Lower leg skin (tissue), 4 donors: ENCODE measurements around the gene RPL26. TPM values are rescaled to one million over a fixed set of nuclear protein-coding genes. Genes with fewer than 3 reads are reported as not detected.
A peak's percentile ranks its signal among the peaks of the same experiment; 100 is the strongest.

Experiments used
- DNase-seq, 2 donors: peaks; one replicate each; pipeline ENCODE4 v3.0.0-alpha.2; 2019; ENCODE audit warnings: low spot score in 2 of 2
- H3K4me3 ChIP-seq: fragments of 200-600 bp; sonication (generic); 2 replicates; pipeline ENCODE4 v1.5.1; 2017; ENCODE audit warnings: mild to moderate bottlenecking, low read depth; ENCODE audit not compliant: poor library complexity, severe bottlenecking
- CTCF ChIP-seq, 3 donors: fragments of 450-650 bp; IDR thresholded peaks; one replicate each; pipeline ENCODE4 v1.5.1; 2016; ENCODE audit warnings: antibody characterized with exemption in 3 of 3, mild to moderate bottlenecking in 3 of 3, moderate library complexity in 2 of 3
- POLR2A ChIP-seq, 2 donors: fragments of 450-650 bp; IDR thresholded peaks; one replicate each; pipeline ENCODE4 v1.6.1; 2016 to 2017; ENCODE audit warnings: antibody characterized with exemption in 2 of 2, mild to moderate bottlenecking in 1 of 2, moderate library complexity in 1 of 2
- WGBS, 2 donors: methylation state at CpG; one replicate each; pipeline ENCODE4 v1.1.5; 2018; 5-methylcytosine and 5-hydroxymethylcytosine counted together
- intact Hi-C: fragments of 100-400 bp; cut with DNase I; formaldehyde crosslinking; loops from one replicate; pipeline ENCODE4 v1.15.0; 2023; ENCODE audit warnings: low total_unique reads
- total RNA-seq, 4 donors: library from RNA; depleted of rRNA; stranded (reverse); fragments of >200 nt; gene quantifications; one replicate each; pipeline ENCODE4 v1.1.0, GENCODE V29; 2016

Gene RPL26
- total RNA-seq, 4 donors from 2014 or later, result 3,126 to 5,795 (median 3,707) TPM

GRCh38 chr17:8420041-8420934, 37.3 kb upstream of the RPL26 start:
- intact Hi-C loops, result no loop called here
- DNase-seq, result no peak
- 50 to 58% methylated on average over 5 of the region's 5 CpGs for WGBS, 2 donors
- TF ChIP-seq POLR2A (IDR thresholded peaks at IDR 0.05), result no peak
- TF ChIP-seq CTCF (IDR thresholded peaks at IDR 0.05), result peak in 1 of 3 donors; percentile 41
- H3K4me3 ChIP-seq, result no peak overlapping the region

GRCh38 chr17:8419305-8419704, 36.3 kb upstream of the RPL26 start:
- no peak overlapping the region for H3K4me3 ChIP-seq
- no peak for TF ChIP-seq POLR2A (IDR thresholded peaks at IDR 0.05)
- TF ChIP-seq CTCF (IDR thresholded peaks at IDR 0.05), result no peak
- DNase-seq, result no peak
- intact Hi-C loops, result loop anchor here (10.0 kb wide), 1 partner anchor 325 kb away; the partner anchor contains the start of gene CCDC42
- WGBS, 2 donors, result 64 to 67% methylated on average over 1 of the region's 1 CpG

GRCh38 chr17:8418471-8418870, 35.5 kb upstream of the RPL26 start:
- H3K4me3 ChIP-seq, result no peak overlapping the region
- no peak for DNase-seq
- intact Hi-C loops, result loop anchor here (10.0 kb wide), 1 partner anchor 326 kb away; the partner anchor contains the start of gene CCDC42
- no peak for TF ChIP-seq POLR2A (IDR thresholded peaks at IDR 0.05)
- no peak for TF ChIP-seq CTCF (IDR thresholded peaks at IDR 0.05)
- 77 to 78% methylated on average over 1 of the region's 1 CpG for WGBS, 2 donors

GRCh38 chr17:8417806-8418205, 34.8 kb upstream of the RPL26 start:
- no peak for TF ChIP-seq POLR2A (IDR thresholded peaks at IDR 0.05)
- TF ChIP-seq CTCF (IDR thresholded peaks at IDR 0.05), result no peak
- no peak for DNase-seq
- H3K4me3 ChIP-seq, result no peak overlapping the region
- intact Hi-C loops, result loop anchor here (10.0 kb wide), 1 partner anchor 327 kb away; the partner anchor contains the start of gene CCDC42
- WGBS, 2 donors, result 72 to 87% methylated on average over 4 of the region's 4 CpGs

- TF ChIP-seq POLR2A (IDR thresholded peaks at IDR 0.05) (no peak), CTCF (IDR thresholded peaks at IDR 0.05) (no peak)
- DNase-seq, result no peak
- H3K4me3 ChIP-seq, result no peak overlapping the region
- intact Hi-C loops, result loop anchor here (10.0 kb wide), 1 partner anchor 331 kb away; the partner anchor contains the start of gene CCDC42
Measured at GRCh38 chr17:8413938-8414337, 30.9 kb upstream of the RPL26 start.
